Left cardiac atrium (tissue), 4 donors: ENCODE data around the gene ADK. TPM values are rescaled to one million over a fixed set of nuclear protein-coding genes. Genes with fewer than 3 reads are reported as not detected.
"Not testable (repeated sequence)": the region's sequence is repeated elsewhere in the genome, so short reads cannot be mapped to it uniquely, and the experiment has no call there.

ENCODE experiments used
- ATAC-seq, 2 donors: fragments of 200-7000 bp; cut with Tn5 transposase; one replicate each; pipeline ENCODE4 v1.9.1; 2020; ENCODE audit warnings: mild to moderate bottlenecking in 2 of 2, moderate library complexity in 2 of 2
- DNase-seq: peaks from one replicate; pipeline ENCODE4 v3.0.0-alpha.2; 2020
- intact Hi-C, 2 donors: fragments of 100-400 bp; cut with DNase I; formaldehyde crosslinking; loops; one replicate each; pipeline versions ENCODE4 v1.14.1 to v1.15.1; 2022 to 2023
- total RNA-seq, 2 donors: library from RNA; stranded (reverse); fragmentation: NEBNext Ultra II Directional; extraction: Animal tissue kit (Norgen Biotek cat#: 25700); gene quantifications; one replicate each; pipeline ENCODE4 v1.2.1, GENCODE V29; 2021
- donor health status: DM: no; HTN: yes; CAD: no.
- donor health status: DM: no; HTN: yes; CAD: no; lungs with severe emphysema.
- donor health status: DM: yes; HTN: yes; CAD: no.
- donor health status: Dilated cardiomyopathy.

ADK gene
- total RNA-seq, 2 donors from 2014 or later = 31.2 to 34.9 TPM

- DNase-seq = peak; percentile 95
- peak; percentile 97 to 99 for ATAC-seq
- intact Hi-C loops = no loop called here
These were observed 25.5 kb downstream of the ADK start for GRCh38 chr10:74176380-74177139.

DNA sequence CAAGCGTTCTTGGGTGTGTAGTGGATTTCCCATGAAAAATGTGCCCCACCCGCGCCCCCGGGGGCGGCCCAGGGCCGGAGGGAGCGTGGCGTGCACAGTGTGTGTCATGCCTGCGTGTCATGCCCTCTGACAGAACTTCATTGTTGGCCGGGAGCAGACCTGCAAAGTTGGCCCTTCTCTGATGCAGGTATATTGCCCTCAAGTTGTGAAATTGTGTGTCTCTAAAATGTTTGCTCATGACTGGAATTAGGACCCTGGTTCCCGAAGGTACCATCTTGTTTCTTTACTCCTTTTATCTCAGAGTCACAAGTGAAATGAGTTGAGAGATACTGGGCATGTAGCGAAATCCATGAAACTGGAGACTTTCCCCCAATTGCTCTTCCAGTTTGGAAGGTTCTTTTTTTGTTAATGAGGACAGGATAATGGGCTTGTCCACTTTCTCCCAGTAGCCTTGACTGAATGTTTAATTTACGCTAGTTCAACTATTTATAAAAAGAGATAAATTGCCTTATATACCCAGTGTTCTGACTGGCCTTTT, 26.2 kb downstream of the ADK start:
- ATAC-seq (peak in 1 of 2 donors; percentile 40), DNase-seq (peak; percentile 37)
- intact Hi-C loops = no loop called here

- DNase-seq = no peak
- intact Hi-C loops = no loop called here
- ATAC-seq = no peak
These were observed 27.2 kb downstream of the ADK start for GRCh38 chr10:74178042-74178791.

- no peak for ATAC-seq
- intact Hi-C loops = no loop called here
These were observed 28.2 kb downstream of the ADK start for GRCh38 chr10:74179111-74179710.

GRCh38 chr10:74186678-74187077, 35.7 kb downstream of the ADK start:
- ATAC-seq (no peak), DNase-seq (no peak)
- intact Hi-C loops = no loop called here

More at GRCh38 chr10:74179111-74179710, 28.2 kb downstream of the ADK start:
- DNase-seq = no peak

GRCh38 chr10:74187237-74187636, 36.2 kb downstream of the ADK start:
- DNase-seq (no peak), ATAC-seq (no peak)
- intact Hi-C loops = no loop called here

- DNase-seq, ATAC-seq, intact Hi-C loops: not testable (repeated sequence)
These were observed 37.6 kb downstream of the ADK start for GRCh38 chr10:74188617-74189016.

- intact Hi-C loops = no loop called here
- DNase-seq = no peak
- ATAC-seq = peak; percentile 23 to 71
These were observed 39.0 kb downstream of the ADK start for GRCh38 chr10:74189999-74190421.

DNA sequence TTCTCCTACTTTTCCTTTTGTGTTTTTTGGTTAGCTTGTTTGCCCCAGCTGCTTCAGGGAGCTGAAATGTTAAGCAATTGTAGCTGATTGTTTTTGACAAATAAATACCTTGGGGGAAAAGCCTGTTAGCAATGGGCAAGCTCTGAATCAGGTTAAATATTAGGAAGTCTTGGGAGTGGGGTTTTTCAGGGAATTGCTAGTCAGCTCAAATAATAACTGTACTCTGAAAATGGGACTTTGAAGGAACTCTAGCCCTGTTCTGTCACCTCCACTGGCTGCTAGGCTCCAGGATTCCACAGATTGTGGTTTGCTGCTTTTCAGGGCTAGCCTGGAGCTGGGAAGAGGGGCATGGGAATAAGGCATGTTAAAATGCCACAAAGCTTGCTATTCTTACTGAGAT, 39.5 kb downstream of the ADK start:
- DNase-seq = no peak
- intact Hi-C loops = no loop called here
- peak in 1 of 2 donors; percentile 17 for ATAC-seq

DNA sequence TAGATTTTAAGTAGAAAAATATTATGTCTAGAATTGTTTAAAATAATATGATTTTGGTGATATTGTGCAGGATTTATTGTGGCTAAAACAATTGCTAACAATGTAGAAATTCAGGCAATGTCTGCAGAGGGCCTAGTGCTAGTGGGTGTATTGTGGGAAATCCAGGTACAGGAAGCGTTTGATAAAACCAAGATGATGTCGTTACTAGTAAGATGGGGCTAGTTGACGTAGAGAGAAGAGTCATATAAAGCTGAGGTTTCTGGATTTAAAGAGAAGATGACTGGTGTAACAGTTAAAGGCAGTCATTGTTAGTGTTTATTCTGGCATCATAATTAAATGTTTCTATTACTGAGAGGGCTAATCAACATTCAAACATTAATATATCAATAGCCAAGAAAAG, 43.5 kb downstream of the ADK start:
- no peak for DNase-seq
- intact Hi-C loops = no loop called here
- ATAC-seq = peak in 1 of 2 donors; percentile 39

DNA sequence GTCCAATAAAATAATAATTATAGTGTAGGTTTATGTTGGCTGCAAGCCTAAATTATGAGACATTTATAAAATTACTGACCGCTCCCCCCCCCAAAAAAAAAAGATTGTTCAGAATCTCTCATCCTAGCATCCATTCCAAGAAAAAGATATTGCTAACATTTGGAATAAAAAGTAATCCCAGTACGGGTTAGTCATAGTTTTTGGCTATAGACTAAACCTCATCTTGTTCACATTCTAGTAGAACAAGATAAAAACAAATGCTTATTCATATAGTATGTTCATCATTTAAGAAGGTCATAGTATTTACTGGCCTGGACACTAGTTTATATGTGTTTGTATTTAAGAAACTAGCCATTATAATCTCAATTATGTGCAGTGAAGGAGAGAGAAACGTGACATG, 44.0 kb downstream of the ADK start:
- no peak for DNase-seq
- peak in 1 of 2 donors; percentile 42 for ATAC-seq
- intact Hi-C loops = no loop called here

DNA sequence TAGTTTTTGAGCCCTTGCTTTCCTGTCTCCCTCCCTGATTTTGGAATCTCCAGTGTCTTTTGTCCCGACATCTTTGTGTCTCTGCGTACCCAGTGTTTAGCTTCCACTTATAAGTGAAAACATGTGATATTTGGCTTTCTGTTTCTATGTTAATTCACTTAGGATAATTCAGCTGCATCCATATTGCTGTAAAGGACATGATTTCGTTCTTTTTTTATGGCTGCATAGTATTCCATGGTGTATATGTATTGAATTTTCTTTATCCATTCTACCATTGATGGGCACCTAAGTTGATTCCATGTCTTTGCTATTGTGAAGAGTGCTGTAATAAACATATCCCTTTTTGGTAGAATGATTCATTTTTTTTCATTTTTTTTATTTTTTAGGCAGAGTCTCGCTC, 48.3 kb downstream of the ADK start:
- ATAC-seq (no peak), DNase-seq (no peak)
- intact Hi-C loops = no loop called here

- intact Hi-C loops = no loop called here
- DNase-seq (no peak), ATAC-seq (no peak)
These were observed 51.3 kb downstream of the ADK start for GRCh38 chr10:74202356-74202755.

GRCh38 chr10:74206746-74207145, 55.7 kb downstream of the ADK start:
- intact Hi-C loops = no loop called here
- no peak for ATAC-seq

DNA sequence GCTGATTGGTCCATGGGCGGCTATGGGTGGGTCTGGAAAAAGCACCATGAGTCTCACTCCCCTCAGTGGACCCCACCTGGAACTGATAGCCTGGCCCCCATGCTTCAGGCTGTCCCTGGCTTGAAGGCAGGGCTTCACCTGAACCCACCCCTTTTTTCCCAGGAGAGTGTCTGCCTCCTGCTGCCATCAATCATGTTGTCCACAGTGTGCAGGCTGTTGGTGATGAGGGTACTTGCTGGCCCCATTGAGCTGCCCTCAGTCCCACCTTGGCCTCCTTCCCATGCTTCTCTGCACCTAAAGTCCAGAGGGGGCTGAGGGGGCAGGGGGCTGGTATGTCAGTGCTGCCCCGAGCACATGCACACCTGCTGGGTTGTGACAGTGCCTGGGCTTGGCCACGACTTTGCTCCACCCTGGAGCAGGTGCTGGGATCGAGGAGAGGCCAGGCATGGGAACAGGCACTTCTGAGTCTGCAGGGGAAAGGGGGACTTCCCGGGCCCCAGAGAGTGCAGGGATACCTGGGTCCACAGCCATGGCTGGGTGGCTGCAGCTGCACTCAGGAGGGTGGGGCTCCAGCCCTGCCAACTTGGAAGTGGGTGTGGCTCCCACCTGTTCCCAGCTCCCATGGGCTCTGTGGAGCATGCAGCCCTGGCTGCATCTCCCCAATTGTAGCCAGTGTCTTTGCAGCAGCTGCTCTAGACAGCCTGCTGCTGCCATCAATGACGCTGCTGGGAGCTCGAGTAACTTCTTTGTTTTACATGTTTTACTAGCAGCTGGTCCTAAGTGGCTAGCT, 56.9 kb downstream of the ADK start:
- no peak for ATAC-seq
- DNase-seq = no peak

More at GRCh38 chr10:74206746-74207145, 55.7 kb downstream of the ADK start:
- DNase-seq = no peak

GRCh38 chr10:74208997-74209396, 58.0 kb downstream of the ADK start:
- intact Hi-C loops = no loop called here
- DNase-seq (no peak), ATAC-seq (no peak)

More for the DNA sequence above, 56.9 kb downstream of the ADK start:
- intact Hi-C loops = no loop called here

DNA sequence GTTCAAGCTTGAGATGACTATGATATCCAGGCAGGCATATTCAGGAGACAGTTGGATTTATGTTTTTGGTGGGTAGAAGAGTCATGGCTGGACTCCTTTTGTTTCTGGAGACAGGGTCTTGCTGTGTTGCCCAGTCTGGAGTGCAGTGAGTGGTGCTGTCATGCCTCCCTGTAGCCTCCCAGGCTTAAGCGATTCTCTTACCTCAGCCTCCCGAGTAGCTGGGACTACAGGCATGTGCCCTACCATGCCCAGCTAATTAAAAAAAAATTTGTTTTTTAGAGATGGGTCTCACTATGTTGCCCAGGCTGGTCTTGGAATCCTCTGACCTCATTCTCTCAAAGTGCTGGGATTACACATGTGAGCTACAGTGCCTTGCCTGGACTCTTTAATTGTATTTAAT, 62.0 kb downstream of the ADK start:
- intact Hi-C loops = loop anchor here in 1 of 2 donors (10.0 kb wide), 1 partner anchor 58 kb away; the partner anchor contains the start of genes ADK and AP3M1
- no peak for DNase-seq
- ATAC-seq = no peak

DNA sequence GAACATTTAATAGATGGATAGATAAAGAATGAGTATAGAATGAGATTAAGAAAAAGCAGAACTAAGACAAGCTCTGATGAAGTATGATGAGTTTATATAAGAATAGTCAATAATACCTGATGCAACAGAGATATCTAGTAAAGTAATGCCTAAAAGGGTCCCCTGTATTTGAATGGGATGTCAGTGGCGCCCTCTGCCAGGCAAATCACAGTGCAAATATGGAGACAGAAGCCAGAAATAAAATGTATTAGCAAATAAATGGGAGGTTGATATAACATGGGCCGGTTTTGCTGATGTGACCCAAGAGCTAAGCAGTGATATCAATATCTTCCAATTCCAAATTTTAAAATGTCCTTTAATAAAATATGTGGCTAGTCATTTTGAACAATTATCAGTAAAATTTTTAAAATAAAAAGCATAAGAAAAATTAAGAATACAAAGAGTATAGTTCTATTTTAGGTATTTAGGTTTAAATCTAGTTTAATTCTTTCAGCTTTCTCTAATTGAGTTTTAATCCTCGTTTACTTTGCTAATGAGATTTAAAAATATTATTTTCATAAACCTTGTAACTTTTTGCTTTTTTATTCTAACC, 62.6 kb downstream of the ADK start:
- DNase-seq = peak; percentile 35
- intact Hi-C loops = loop anchor here in 1 of 2 donors (10.0 kb wide), 1 partner anchor 59 kb away; the partner anchor contains the start of genes ADK and AP3M1
- ATAC-seq = no peak
